ENCODE results near the gene TMEM198. TPM values are rescaled to one million over a fixed set of nuclear protein-coding genes. Genes with fewer than 3 reads are reported as not detected.
A peak's percentile ranks its signal among the peaks of the same experiment; 100 is the strongest.

The TMEM198 gene
- total and polyA plus RNA-seq, 9 of the 15 experiments (the other 6 are each of a cell fraction or from before 2014, with no cell fraction given) = 0.03 to 3.8 (median 1.0) TPM

- TF ChIP-seq ARID4B (CRISPR knock-in tag; IDR thresholded peaks at IDR 0.05) = no peak
- no peak for TF ChIP-seq KLF6 (CRISPR knock-in tag; IDR thresholded peaks at IDR 0.05; ENCODE audit: borderline replicate concordance)
- no peak for TF ChIP-seq NCOA6 (IDR thresholded peaks at IDR 0.05)
- no peak for TF ChIP-seq ARHGAP35 (IDR thresholded peaks at IDR 0.05; ENCODE audit: partially characterized antibody)
- TF ChIP-seq RBM39 (optimal IDR thresholded peaks at IDR 0.05; ENCODE audit: low read depth, low read length) = no peak
- TF ChIP-seq, protein P1, sequence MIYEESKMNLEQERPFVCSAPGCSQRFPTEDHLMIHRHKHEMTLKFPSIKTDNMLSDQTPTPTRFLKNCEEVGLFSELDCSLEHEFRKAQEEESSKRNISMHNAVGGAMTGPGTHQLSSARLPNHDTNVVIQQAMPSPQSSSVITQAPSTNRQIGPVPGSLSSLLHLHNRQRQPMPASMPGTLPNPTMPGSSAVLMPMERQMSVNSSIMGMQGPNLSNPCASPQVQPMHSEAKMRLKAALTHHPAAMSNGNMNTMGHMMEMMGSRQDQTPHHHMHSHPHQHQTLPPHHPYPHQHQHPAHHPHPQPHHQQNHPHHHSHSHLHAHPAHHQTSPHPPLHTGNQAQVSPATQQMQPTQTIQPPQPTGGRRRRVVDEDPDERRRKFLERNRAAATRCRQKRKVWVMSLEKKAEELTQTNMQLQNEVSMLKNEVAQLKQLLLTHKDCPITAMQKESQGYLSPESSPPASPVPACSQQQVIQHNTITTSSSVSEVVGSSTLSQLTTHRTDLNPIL (CRISPR knock-in tag; IDR thresholded peaks at IDR 0.05) = no peak
- no peak for TF ChIP-seq TARDBP (IDR thresholded peaks at IDR 0.05)
- peak in 1 of 3 experiments; percentile 61 for TF ChIP-seq YY1 (IDR thresholded peaks at IDR 0.05; ENCODE audit: borderline replicate concordance in 1 of 3, control insufficient read depth in 1 of 3, extremely low read depth in 1 of 3, insufficient read depth in 3 of 3, insufficient read length in 1 of 3, insufficient replicate concordance in 2 of 3, low read depth in 1 of 3, low read length in 2 of 3)
- no peak for TF ChIP-seq NR3C1 (CRISPR knock-in tag; IDR thresholded peaks at IDR 0.05)
- TF ChIP-seq MYNN (IDR thresholded peaks at IDR 0.05) = no peak
- TF ChIP-seq MYNN (CRISPR knock-in tag; IDR thresholded peaks at IDR 0.05) = no peak
- no peak for TF ChIP-seq POLR3A (IDR thresholded peaks at IDR 0.05; ENCODE audit: borderline replicate concordance, extremely low read depth, insufficient read depth, insufficient read length)
- peak; percentile 67 for TF ChIP-seq CTBP1 (IDR thresholded peaks at IDR 0.05; ENCODE audit: borderline replicate concordance)
- no peak for TF ChIP-seq NR4A1 (CRISPR knock-in tag; IDR thresholded peaks at IDR 0.05)
- no peak for TF ChIP-seq NR4A1 (tag; IDR thresholded peaks at IDR 0.05)
- no peak for TF ChIP-seq MCM3 (IDR thresholded peaks at IDR 0.05)
- TF ChIP-seq, protein P2, sequence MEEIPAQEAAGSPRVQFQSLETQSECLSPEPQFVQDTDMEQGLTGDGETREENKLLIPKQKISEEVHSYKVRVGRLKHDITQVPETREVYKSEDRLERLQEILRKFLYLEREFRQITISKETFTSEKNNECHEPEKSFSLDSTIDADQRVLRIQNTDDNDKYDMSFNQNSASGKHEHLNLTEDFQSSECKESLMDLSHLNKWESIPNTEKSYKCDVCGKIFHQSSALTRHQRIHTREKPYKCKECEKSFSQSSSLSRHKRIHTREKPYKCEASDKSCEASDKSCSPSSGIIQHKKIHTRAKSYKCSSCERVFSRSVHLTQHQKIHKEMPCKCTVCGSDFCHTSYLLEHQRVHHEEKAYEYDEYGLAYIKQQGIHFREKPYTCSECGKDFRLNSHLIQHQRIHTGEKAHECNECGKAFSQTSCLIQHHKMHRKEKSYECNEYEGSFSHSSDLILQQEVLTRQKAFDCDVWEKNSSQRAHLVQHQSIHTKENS (CRISPR knock-in tag; IDR thresholded peaks at IDR 0.05) = no peak
- TF ChIP-seq SMAD4 (CRISPR knock-in tag; conservative IDR thresholded peaks at IDR 0.05) = peak; percentile 84
- 0 out of 2 replicates have a peak, but pooled peaks have one; percentile 25 for TF ChIP-seq TCF7 (IDR thresholded peaks at IDR 0.05; ENCODE audit: borderline replicate concordance)
- peak; percentile 76 for TF ChIP-seq DPF2 (IDR thresholded peaks at IDR 0.05)
- no peak for TF ChIP-seq NR2C1 (IDR thresholded peaks at IDR 0.05)
- no peak for TF ChIP-seq NR2C1 (tag; IDR thresholded peaks at IDR 0.05)
- 0 out of 4 replicates have a peak, but pooled peaks of 1 of the 2 experiments have one; percentile 33 for TF ChIP-seq ARNT (IDR thresholded peaks at IDR 0.05)
These were observed 22.6 kb upstream of the TMEM198 start (continued) for GRCh38 chr2:219521066-219521880.

All from K562 (cell line).